ENCODE results near the gene SSB. TPM values are rescaled to one million over a fixed set of nuclear protein-coding genes. Genes with fewer than 3 reads are reported as not detected.
"Not testable (repeated sequence)": the region's sequence is repeated elsewhere in the genome, so short reads cannot be mapped to it uniquely, and the experiment has no call there.

SSB gene
- total RNA-seq, 1 experiment from 2014 or later: 118 TPM

GRCh38 chr2:169822785-169823392 lies 24.2 kb downstream of the SSB start:
- in situ Hi-C loops (cut with HindIII; ENCODE audit: low pct_unique_long_range_greater_than_20kb, low sequenced_read_pairs): no loop called here
- no peak for DNase-seq (ENCODE audit: low read depth, low spot score)

- DNase-seq (ENCODE audit: low read depth, low spot score): no peak
- in situ Hi-C loops (cut with HindIII; ENCODE audit: low pct_unique_long_range_greater_than_20kb, low sequenced_read_pairs): no loop called here
These were observed 25.3 kb downstream of the SSB start for GRCh38 chr2:169823996-169824372.

GRCh38 chr2:169824373-169825333 lies 26.0 kb downstream of the SSB start, which contains the start of gene METTL5:
Gene METTL5 (minus strand): TSS chr2:169824905. CDS start chr2:169824597, 308 bp downstream.
- in situ Hi-C loops (cut with HindIII; ENCODE audit: low pct_unique_long_range_greater_than_20kb, low sequenced_read_pairs): no loop called here
- DNase-seq (ENCODE audit: low read depth, low spot score): peak; percentile 76

- in situ Hi-C loops (cut with HindIII; ENCODE audit: low pct_unique_long_range_greater_than_20kb, low sequenced_read_pairs): no loop called here
- peak; percentile 91 for DNase-seq (ENCODE audit: low read depth, low spot score)
These were observed 28.8 kb downstream of the SSB start, which contains the start of gene UBR3 for GRCh38 chr2:169827272-169828140. Gene UBR3 (plus strand): TSS chr2:169827454. CDS start chr2:169827508, 54 bp downstream.

GRCh38 chr2:169828141-169828811 lies 29.6 kb downstream of the SSB start:
- in situ Hi-C loops (cut with HindIII; ENCODE audit: low pct_unique_long_range_greater_than_20kb, low sequenced_read_pairs): no loop called here
- DNase-seq (ENCODE audit: low read depth, low spot score): peak; percentile 67

- in situ Hi-C loops (cut with HindIII; ENCODE audit: low pct_unique_long_range_greater_than_20kb, low sequenced_read_pairs): no loop called here
- no peak for DNase-seq (ENCODE audit: low read depth, low spot score)
These were observed 35.7 kb downstream of the SSB start for GRCh38 chr2:169834401-169834800.

- in situ Hi-C loops (cut with HindIII; ENCODE audit: low pct_unique_long_range_greater_than_20kb, low sequenced_read_pairs): no loop called here
These were observed 40.2 kb downstream of the SSB start for GRCh38 chr2:169838743-169839489.

GRCh38 chr2:169839954-169840746 lies 41.5 kb downstream of the SSB start:
- in situ Hi-C loops (cut with HindIII; ENCODE audit: low pct_unique_long_range_greater_than_20kb, low sequenced_read_pairs): no loop called here
- DNase-seq (ENCODE audit: low read depth, low spot score): no peak

More at GRCh38 chr2:169838743-169839489, 40.2 kb downstream of the SSB start:
- no peak for DNase-seq (ENCODE audit: low read depth, low spot score)

GRCh38 chr2:169840747-169841142 lies 42.1 kb downstream of the SSB start:
- in situ Hi-C loops (cut with HindIII; ENCODE audit: low pct_unique_long_range_greater_than_20kb, low sequenced_read_pairs): no loop called here
- no peak for DNase-seq (ENCODE audit: low read depth, low spot score)

GRCh38 chr2:169841625-169842024 lies 43.0 kb downstream of the SSB start:
- in situ Hi-C loops (cut with HindIII; ENCODE audit: low pct_unique_long_range_greater_than_20kb, low sequenced_read_pairs); DNase-seq (ENCODE audit: low read depth, low spot score): not testable (repeated sequence)

GRCh38 chr2:169845016-169845415 lies 46.3 kb downstream of the SSB start:
- in situ Hi-C loops (cut with HindIII; ENCODE audit: low pct_unique_long_range_greater_than_20kb, low sequenced_read_pairs): no loop called here
- no peak for DNase-seq (ENCODE audit: low read depth, low spot score)

GRCh38 chr2:169848959-169849693 lies 50.5 kb downstream of the SSB start:
- in situ Hi-C loops (cut with HindIII; ENCODE audit: low pct_unique_long_range_greater_than_20kb, low sequenced_read_pairs); DNase-seq (ENCODE audit: low read depth, low spot score): not testable (repeated sequence)

GRCh38 chr2:169849710-169850109 lies 51.0 kb downstream of the SSB start:
- in situ Hi-C loops (cut with HindIII; ENCODE audit: low pct_unique_long_range_greater_than_20kb, low sequenced_read_pairs): no loop called here
- no peak for DNase-seq (ENCODE audit: low read depth, low spot score)

- DNase-seq (ENCODE audit: low read depth, low spot score): no peak
- in situ Hi-C loops (cut with HindIII; ENCODE audit: low pct_unique_long_range_greater_than_20kb, low sequenced_read_pairs): no loop called here
These were observed 54.5 kb downstream of the SSB start for GRCh38 chr2:169853041-169853668.

All from SK-MEL-5 (cell line).